Epidermal melanocyte (primary cell): ENCODE measurements around the gene GPC5.
"Not testable (repeated sequence)": the region's sequence is repeated elsewhere in the genome, so short reads cannot be mapped to it uniquely, and the experiment has no call there.

Experiments
- DNase-seq: peaks from one replicate; pipeline ENCODE4 v3.0.0; 2011; ENCODE audit warnings: low spot score; ENCODE audit not compliant: insufficient read length

The GPC5 gene

DNA sequence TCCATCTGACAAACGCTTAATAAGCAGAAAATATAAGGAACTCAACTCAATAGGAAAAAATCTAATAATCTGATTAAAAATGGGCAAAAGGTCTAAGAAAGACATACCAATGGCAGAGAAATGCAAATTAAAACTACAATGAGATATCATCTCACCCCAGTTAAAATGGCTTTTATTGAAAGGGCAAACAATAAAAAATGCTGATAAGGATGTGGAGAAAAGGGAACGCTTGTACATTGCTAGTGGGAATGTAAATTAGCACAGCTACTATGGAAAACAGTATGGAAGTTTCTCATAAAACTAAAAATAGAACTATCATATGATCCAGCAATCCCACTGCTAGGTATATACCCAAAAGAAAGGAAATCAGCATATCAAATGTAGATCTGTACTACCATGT is 1319.4 kb downstream of the GPC5 start:
- DNase-seq: no peak

- no peak for DNase-seq
These were observed 1321.4 kb downstream of the GPC5 start for GRCh38 chr13:92719868-92720267.

- no peak for DNase-seq
These were observed 1323.2 kb downstream of the GPC5 start for GRCh38 chr13:92721620-92722019.

GRCh38 chr13:92727118-92727517 is 1328.7 kb downstream of the GPC5 start:
- DNase-seq: no peak

GRCh38 chr13:92734068-92734467 is 1335.6 kb downstream of the GPC5 start:
- no peak for DNase-seq

DNA sequence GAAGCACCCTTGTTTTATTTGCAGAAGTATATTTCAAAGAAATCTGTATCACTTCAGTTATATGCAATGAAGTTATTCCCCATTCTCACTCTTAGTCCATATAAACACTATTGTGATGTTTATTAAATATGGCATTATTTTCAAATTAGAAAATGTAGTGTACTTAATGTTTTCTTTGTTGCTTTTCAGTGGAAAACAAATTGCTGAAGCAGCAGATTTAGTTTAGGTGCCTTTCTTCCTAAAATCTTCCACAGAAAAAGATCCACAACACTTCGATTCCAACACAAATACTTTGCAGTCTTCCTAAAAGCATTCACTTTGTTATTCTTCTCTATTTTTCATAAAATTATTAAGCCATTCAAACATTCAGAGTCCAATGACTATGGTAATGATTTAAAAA is 1336.1 kb downstream of the GPC5 start:
- no peak for DNase-seq

- no peak for DNase-seq
These were observed 1337.5 kb downstream of the GPC5 start for GRCh38 chr13:92735909-92736308.

DNA sequence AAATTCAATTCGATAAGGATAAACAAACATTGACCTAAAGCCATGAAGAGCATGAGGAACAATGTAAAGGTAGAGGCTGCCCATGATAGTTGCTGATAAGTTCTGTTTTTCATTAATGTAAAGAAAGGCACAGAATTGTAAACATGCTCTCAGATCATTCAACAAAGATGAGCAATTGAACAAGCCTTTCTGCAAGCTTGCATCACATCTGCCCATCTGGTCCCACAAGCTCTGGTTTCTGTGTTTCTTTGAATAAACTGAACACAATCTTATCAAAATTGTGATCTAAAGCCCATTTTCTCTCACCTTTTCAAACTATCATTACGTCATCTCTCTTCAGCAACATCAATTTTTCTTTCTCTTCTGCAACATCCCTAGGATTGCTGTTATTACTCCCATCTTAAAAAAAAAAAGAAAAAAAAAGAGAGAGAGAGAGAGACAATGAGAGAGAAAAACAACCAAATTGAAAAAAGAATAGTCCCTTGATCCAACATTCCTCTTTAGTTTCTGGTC is 1340.9 kb downstream of the GPC5 start:
- DNase-seq: no peak

DNA sequence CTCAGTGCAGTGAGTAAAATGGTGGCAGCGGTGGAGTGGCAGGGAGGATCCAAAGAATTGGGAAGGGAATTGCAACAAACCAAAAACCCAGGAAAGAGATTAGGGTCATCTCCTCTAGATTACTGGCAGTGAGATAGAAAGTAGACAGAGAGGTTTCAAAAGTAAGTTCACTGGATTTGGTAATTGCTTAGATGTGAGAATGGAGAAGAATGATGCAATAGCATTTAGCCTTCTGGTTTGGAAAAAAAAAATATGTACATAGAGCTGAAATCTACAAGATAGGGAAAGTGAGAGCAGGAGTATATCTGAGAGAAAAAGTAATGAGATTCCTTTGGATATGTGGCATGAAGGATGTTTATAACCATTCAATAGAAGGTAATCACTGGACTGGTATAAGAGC is 1345.6 kb downstream of the GPC5 start:
- no peak for DNase-seq

- DNase-seq: no peak
These were observed 1346.8 kb downstream of the GPC5 start for GRCh38 chr13:92745258-92745657.

GRCh38 chr13:92752705-92753104 is 1354.3 kb downstream of the GPC5 start:
- not testable (repeated sequence) for DNase-seq

DNA sequence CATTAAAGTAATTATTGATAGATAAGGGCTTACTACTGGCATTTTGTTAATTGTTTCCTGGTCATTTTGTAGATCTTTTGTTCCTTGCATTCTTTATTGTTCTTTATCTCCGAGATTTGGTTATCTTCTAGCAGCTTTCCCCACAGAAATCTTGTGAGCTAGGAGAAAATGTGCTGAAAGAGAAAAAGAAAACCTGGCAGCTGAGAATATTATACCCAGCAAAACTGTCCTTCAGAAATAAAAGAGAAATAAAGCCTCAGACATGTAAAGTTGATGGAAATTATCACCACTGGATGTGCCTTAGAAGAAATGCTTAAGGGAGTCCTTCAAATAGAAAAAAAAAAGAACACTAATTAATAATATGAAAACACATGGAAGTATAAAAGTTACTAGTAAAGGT is 1363.3 kb downstream of the GPC5 start:
- no peak for DNase-seq

GRCh38 chr13:92767468-92767867 is 1369.0 kb downstream of the GPC5 start:
- no peak for DNase-seq

DNA sequence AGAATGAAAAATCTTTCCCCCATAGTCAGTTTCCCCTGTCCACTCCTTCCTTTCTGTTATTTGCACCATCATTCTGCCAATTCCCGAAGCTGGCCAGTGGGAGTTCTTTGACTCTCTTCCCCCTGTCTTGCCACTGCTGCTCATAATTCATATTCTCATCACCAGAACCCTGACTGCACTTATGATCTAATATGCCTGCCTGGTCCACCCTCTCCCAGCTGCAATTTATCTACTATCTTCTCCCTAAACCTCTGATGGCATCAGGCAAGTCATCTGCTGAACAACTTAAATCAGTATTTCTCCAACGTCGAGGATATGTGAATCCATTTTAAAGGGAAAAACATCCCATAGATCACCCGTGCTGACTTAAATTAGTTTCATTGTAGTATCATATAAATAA is 1370.2 kb downstream of the GPC5 start:
- DNase-seq: no peak

GRCh38 chr13:92769046-92769445 is 1370.6 kb downstream of the GPC5 start:
- no peak for DNase-seq

DNA sequence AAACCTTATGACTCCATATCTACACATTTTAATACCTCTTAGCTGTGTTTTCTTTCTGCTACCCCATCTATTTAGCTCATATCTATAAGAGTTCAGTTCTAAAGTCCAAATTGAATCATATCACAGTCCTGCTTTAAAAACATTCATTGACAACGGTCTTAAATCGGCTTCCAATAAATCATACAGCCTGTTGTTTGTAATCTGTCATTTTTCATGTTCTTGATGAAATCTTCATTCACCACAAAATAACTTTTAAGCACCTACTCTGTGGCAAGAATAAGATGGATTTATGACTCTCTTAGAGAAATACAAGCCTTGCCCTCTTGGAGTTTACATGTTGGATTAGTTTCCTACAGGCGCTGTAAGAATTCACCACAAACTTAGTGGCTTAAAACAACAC is 1377.2 kb downstream of the GPC5 start:
- no peak for DNase-seq

- no peak for DNase-seq
These were observed 1383.7 kb downstream of the GPC5 start for GRCh38 chr13:92781965-92782690.

DNA sequence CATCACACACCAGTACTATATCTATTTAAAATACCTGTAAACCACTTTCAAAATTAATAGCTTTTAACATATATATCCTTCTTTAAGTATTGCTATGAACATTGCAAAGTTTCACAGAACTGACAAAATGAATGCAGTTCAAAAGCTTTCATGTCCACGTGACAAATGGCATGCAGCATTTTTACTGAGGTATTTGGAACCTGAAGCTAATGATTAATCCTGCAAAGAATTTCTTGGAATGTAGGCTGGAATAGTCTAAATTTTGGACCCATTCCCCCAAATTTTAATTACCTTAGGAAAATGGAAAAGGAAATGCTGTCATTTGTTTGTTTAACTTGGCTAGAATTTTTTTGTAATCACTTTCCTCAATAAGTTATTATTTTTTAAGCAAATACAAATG is 1404.4 kb downstream of the GPC5 start:
- no peak for DNase-seq

GRCh38 chr13:92804346-92804745 is 1405.9 kb downstream of the GPC5 start:
- no peak for DNase-seq

- DNase-seq: no peak
These were observed 1406.5 kb downstream of the GPC5 start for GRCh38 chr13:92804926-92805325.

DNA sequence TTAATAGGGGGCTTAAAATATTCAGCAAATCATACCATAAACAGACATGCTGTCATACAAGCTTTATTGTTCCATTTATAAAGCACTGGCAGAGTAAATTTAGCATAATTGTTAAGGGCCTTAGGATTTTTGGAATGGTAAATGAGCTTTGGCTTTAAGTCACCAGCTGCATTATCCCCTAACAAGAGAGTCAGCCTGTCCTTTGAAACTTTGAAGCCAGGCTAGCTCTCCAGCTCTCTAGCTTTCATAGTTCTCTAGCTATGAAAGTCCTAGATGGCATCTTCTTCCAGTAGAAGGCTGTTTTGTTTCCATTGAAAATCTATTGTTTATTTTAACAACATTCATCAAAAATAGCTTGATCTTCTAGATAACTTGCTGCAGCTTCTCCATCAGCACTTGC is 1407.3 kb downstream of the GPC5 start:
- DNase-seq: no peak

DNA sequence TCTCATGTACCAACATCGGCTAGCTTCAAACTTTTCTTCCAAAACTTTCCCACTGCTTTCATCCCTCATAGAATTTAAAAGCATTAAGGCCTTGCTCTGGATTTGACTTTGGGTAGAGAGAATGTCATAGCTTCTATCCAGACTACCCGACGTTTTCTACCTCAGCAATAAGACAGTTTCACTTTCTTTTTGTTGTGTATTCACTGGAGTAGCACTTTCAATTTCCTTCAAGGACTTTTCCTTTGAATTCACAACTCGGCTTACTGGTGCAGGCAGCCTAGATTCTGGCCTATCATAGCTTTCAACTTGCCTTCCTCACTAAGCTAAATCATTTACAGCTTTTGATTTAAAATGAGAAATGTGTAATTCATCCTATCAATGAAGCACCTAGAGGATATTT is 1407.8 kb downstream of the GPC5 start:
- DNase-seq: no peak

DNA sequence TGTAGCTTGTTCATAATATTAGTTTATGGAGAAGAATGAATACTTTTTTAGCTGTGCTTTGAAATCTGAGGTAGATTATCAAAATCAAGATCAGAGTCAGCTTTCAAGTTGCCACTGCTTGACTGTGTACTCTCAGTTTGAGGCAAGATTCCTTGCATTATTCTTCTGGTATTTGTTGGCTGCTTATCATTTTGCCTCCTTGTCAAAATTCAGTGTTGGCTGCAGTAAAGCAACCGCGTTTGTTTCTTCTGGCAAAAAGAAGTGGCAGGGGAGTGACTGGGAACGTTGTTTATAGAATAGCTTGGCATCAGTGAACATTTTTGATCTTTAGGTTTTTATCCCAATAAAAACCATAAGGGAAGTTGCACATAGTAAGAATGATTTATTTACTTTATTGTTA is 1408.9 kb downstream of the GPC5 start:
- no peak for DNase-seq

DNA sequence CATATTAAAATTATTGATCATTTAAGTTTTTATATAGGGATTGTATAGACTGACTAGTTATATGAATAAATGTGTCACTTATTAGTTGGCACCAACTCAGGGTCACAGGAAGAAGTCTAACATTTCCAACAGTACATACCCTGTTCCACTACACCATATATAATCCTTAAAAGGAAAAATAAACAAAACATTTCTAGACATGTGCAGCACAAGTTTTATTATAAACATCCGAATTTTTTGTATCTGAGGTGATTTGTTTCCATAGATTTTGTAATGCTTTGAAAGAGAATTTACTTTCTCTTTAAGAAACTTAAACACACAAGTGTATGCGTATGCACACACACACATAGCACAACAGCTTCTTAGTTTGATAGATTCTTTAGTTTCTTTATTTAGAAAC is 1409.5 kb downstream of the GPC5 start:
- no peak for DNase-seq
